GM12865 (cell line): ENCODE results near the gene STK32B.

Experiments used
- DNase-seq: peaks from one replicate; pipeline ENCODE4 v3.0.0; 2010; ENCODE audit warnings: low read depth
- H3K4me3 ChIP-seq: 2 replicates; pipeline ENCODE4 v1.5.1; 2011; ENCODE audit warnings: mild to moderate bottlenecking, low read depth, low read length, control low read depth
- CTCF ChIP-seq: IDR thresholded peaks from 2 replicates; pipeline ENCODE4 v1.5.1; 2011; ENCODE audit warnings: low read length, control low read depth, low read depth, inconsistent platforms; ENCODE audit not compliant: insufficient read depth; ENCODE audit errors: missing control alignments

STK32B gene

GRCh38 chr4:5045097-5045496 lies 6.2 kb upstream of the STK32B start:
- DNase-seq, result no peak
- H3K4me3 ChIP-seq, result no peak overlapping the region
- no peak for TF ChIP-seq CTCF

GRCh38 chr4:5048721-5049120 lies 2.6 kb upstream of the STK32B start:
- no peak for DNase-seq
- no peak overlapping the region for H3K4me3 ChIP-seq
- no peak for TF ChIP-seq CTCF

- TF ChIP-seq CTCF, result peak; percentile 44
- no peak overlapping the region; the same call in 1 of the 2 replicates for H3K4me3 ChIP-seq
- peak; percentile 56 for DNase-seq
These were observed 581 bp upstream of the STK32B start for GRCh38 chr4:5050520-5051277.

- no peak for TF ChIP-seq CTCF
- H3K4me3 ChIP-seq, result no peak overlapping the region
- DNase-seq, result no peak
These were observed 973 bp downstream of the STK32B start for GRCh38 chr4:5052204-5052702.

- no peak for DNase-seq
- H3K4me3 ChIP-seq, result no peak overlapping the region
- no peak for TF ChIP-seq CTCF
These were observed 1.6 kb downstream of the STK32B start for GRCh38 chr4:5052726-5053425.

GRCh38 chr4:5054532-5054931 lies 3.3 kb downstream of the STK32B start:
- H3K4me3 ChIP-seq, result no peak overlapping the region
- TF ChIP-seq CTCF, result no peak
- no peak for DNase-seq
